K562 (cell line): ENCODE measurements around the gene MTX3.

ENCODE experiments used
- CHD1 ChIP-seq: fragments of 200-600 bp; sonication (generic); IDR thresholded peaks from one replicate; pipeline ENCODE4 v1.6.1; 2012; ENCODE audit warnings: mild to moderate bottlenecking, moderate library complexity, low read length, inconsistent platforms
- CTBP1 ChIP-seq: fragments of 450-650 bp; IDR thresholded peaks from 2 replicates; pipeline ENCODE4 v1.6.1; 2016; ENCODE audit warnings: borderline replicate concordance
- CTCF ChIP-seq, 3 experiments: IDR thresholded peaks in 2 of 3; conservative IDR thresholded peaks in 1 of 3; 2 replicates each; pipeline ENCODE4 v1.5.1; 2011 to 2012; ENCODE audit warnings: low read length in 3 of 3, mild to moderate bottlenecking in 3 of 3, control low read depth in 2 of 3, improper control_type of control experiment in 1 of 3, inconsistent platforms in 1 of 3, low read depth in 1 of 3, mixed read lengths in 1 of 3, moderate library complexity in 1 of 3; ENCODE audit not compliant: insufficient read depth in 2 of 3
- EZH2 ChIP-seq: IDR thresholded peaks from 2 replicates; pipeline ENCODE4 v1.6.1; 2012; ENCODE audit warnings: low read depth, mild to moderate bottlenecking, inconsistent platforms, low read length, borderline replicate concordance
- HDAC6 ChIP-seq: IDR thresholded peaks from 2 replicates; pipeline ENCODE4 v1.6.1; 2012; ENCODE audit warnings: low read depth, mild to moderate bottlenecking, control low read depth, inconsistent platforms, low read length, moderate library complexity
- RAD21 ChIP-seq, 2 experiments: fragments of 250-450 bp in 1 of 2; fragments of 450-650 bp in 1 of 2; sonication (Bioruptor Pico) in 1 of 2; formaldehyde crosslinking in 1 of 2; IDR thresholded peaks in 1 of 2; conservative IDR thresholded peaks in 1 of 2; 2 replicates each; pipeline versions ENCODE4 v1.4.0 to v1.8.0; 2020 to 2022; ENCODE audit warnings: mild to moderate bottlenecking in 2 of 2, moderate library complexity in 1 of 2
- ZBTB33 ChIP-seq: sonication (generic); formaldehyde crosslinking; IDR thresholded peaks from 2 replicates; pipeline ENCODE4 v1.8.1; 2023; ENCODE audit warnings: mild to moderate bottlenecking, missing genetic modification reagents
- ZNF239 ChIP-seq: fragments of 250-450 bp; sonication (Bioruptor Pico); IDR thresholded peaks from 2 replicates; pipeline ENCODE4 v1.4.0; 2020; ENCODE audit warnings: mild to moderate bottlenecking

GRCh38 chr5:79974886-79975285 lies 16.2 kb downstream of the MTX3 start:
- TF ChIP-seq ZNF239: no peak
- no peak for TF ChIP-seq RAD21 (CRISPR knock-in tag; conservative IDR thresholded peaks at IDR 0.05 in 1 of 2, IDR thresholded peaks at IDR 0.05 in 1 of 2)
- no peak for TF ChIP-seq EZH2
- TF ChIP-seq ZBTB33 (CRISPR knock-in tag): no peak
- TF ChIP-seq CTBP1: no peak
- TF ChIP-seq CHD1: no peak
- TF ChIP-seq HDAC6: no peak
- TF ChIP-seq CTCF (IDR thresholded peaks at IDR 0.05 in 2 of 3, conservative IDR thresholded peaks at IDR 0.05 in 1 of 3; ENCODE audit: insufficient read depth in 2 of 3, low read depth in 1 of 3, low read length in 3 of 3): no peak
